ENCODE results near the gene TUBB1. TPM values are rescaled to one million over a fixed set of nuclear protein-coding genes. Genes with fewer than 3 reads are reported as not detected.

Gene TUBB1
- total and polyA plus RNA-seq, 11 donors: 0.07 to 0.64 (median 0.22) TPM; not detected in 1

DNA sequence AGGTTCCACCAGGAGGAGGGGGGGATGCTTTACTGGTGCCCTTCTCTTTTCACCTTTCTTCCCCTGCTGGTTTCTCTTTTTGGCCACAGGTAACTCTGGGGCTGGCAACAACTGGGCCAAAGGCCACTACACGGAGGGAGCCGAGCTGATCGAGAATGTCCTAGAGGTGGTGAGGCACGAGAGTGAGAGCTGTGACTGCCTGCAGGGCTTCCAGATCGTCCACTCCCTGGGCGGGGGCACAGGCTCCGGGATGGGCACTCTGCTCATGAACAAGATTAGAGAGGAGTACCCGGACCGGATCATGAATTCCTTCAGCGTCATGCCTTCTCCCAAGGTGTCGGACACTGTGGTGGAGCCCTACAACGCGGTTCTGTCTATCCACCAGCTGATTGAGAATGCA, 4.4 kb downstream of the TUBB1 start:
- intact Hi-C loops (cut with DNase I): no loop called here
- DNase-seq (no peak), ATAC-seq (peak in 1 of 4 donors; percentile 8)
- Histone ChIP-seq H3K4me1 (peaks cover 0 to 25% (median 13%) of the 10 kb centered on the region in 12 donors), H3K27ac (no peak overlapping the region), H3K9me3 (no peaks in the 10 kb centered on the region), H3K36me3 (peaks cover 0 to 74% (median 63%) of the 10 kb centered on the region in 9 donors), H3K4me3 (no peak overlapping the region), H3K27me3 (no peaks in the 10 kb centered on the region)
- TF ChIP-seq POLR2A (IDR thresholded peaks at IDR 0.05): no peak
- TF ChIP-seq, protein P1, sequence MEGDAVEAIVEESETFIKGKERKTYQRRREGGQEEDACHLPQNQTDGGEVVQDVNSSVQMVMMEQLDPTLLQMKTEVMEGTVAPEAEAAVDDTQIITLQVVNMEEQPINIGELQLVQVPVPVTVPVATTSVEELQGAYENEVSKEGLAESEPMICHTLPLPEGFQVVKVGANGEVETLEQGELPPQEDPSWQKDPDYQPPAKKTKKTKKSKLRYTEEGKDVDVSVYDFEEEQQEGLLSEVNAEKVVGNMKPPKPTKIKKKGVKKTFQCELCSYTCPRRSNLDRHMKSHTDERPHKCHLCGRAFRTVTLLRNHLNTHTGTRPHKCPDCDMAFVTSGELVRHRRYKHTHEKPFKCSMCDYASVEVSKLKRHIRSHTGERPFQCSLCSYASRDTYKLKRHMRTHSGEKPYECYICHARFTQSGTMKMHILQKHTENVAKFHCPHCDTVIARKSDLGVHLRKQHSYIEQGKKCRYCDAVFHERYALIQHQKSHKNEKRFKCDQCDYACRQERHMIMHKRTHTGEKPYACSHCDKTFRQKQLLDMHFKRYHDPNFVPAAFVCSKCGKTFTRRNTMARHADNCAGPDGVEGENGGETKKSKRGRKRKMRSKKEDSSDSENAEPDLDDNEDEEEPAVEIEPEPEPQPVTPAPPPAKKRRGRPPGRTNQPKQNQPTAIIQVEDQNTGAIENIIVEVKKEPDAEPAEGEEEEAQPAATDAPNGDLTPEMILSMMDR (IDR thresholded peaks at IDR 0.05): no peak
- WGBS, 4 donors: 92 to 97% (median 94%) methylated on average over 9 to 13 of the region's 13 CpGs

DNA sequence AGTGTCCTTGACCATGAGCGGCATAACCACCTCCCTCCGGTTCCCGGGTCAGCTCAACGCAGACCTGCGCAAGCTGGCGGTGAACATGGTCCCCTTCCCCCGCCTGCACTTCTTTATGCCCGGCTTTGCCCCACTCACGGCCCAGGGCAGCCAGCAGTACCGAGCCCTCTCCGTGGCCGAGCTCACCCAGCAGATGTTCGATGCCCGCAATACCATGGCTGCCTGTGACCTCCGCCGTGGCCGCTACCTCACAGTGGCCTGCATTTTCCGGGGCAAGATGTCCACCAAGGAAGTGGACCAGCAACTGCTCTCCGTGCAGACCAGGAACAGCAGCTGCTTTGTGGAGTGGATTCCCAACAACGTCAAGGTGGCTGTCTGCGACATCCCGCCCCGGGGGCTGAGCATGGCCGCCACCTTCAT, 4.9 kb downstream of the TUBB1 start:
- Histone ChIP-seq H3K4me3 (no peak overlapping the region), H3K27me3 (no peaks in the 10 kb centered on the region), H3K36me3 (peaks cover 0 to 79% (median 68%) of the 10 kb centered on the region in 9 donors), H3K4me1 (peaks cover 0 to 30% (median 18%) of the 10 kb centered on the region in 12 donors), H3K27ac (no peak overlapping the region), H3K9me3 (no peaks in the 10 kb centered on the region)
- DNase-seq: no peak
- no peak for TF ChIP-seq POLR2A (IDR thresholded peaks at IDR 0.05)
- TF ChIP-seq, protein P1 (IDR thresholded peaks at IDR 0.05): no peak
- ATAC-seq: peak in 1 of 4 donors; percentile 25
- 96 to 97% (median 97%) methylated on average over 19 to 24 of the region's 24 CpGs for WGBS, 4 donors
- intact Hi-C loops (cut with DNase I): no loop called here

DNA sequence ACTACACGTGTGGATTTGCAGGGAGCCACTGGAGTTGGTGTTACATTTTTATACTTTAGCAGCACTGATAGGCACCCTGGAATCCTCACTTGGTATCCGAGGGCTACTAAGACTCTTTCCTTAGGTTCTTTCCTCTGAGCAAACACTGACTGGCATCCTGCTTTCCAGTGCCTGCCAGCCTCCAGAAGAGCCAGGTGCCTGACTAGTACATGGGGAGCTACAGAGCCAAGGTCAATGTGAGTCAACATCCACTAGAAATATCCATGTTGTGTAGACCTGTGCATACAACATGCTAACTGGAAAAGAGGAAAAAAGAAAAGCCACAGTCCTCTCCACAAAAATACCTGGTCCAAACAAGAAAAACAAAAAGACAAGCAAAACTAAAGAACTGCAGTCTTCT, 5.9 kb downstream of the TUBB1 start:
- H3K27ac ChIP-seq: no peak overlapping the region
- ATAC-seq (peak in 2 of 4 donors; percentile 36 to 53), DNase-seq (no peak)
- H3K9me3 ChIP-seq: no peaks in the 10 kb centered on the region
- TF ChIP-seq, protein P1 (IDR thresholded peaks at IDR 0.05): no peak
- TF ChIP-seq POLR2A (IDR thresholded peaks at IDR 0.05): no peak
- intact Hi-C loops (cut with DNase I): loop anchor here in 2 of 10 donors (5.0 kb wide), 1 partner anchor 133 kb away; no protein-coding TSS in a partner anchor
- no peaks in the 10 kb centered on the region for H3K27me3 ChIP-seq
- 28 to 53% (median 40%) methylated on average over 2 of the region's 2 CpGs for WGBS, 4 donors
- peaks cover 0 to 40% (median 28%) of the 10 kb centered on the region in 12 donors for H3K4me1 ChIP-seq
- peaks cover 0 to 89% (median 78%) of the 10 kb centered on the region in 9 donors for H3K36me3 ChIP-seq
- no peak overlapping the region for H3K4me3 ChIP-seq

DNA sequence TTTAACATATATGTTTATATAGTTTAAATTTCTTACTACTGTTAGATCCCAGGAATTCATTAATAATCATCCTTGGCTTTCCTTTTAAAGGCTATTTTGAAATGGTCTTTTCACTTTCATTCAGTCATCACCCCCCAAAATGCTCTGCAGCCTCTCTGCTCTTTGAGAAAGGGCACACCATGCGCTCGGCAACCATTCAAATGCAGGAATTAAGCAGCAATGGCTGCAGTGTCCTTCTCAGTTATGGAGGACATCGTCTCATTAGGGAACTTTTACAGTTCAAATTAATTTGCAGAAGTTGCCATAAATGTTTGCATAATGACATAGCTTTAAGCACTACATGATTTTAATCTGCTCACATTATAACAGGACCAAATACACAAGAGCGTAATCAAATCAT, 6.3 kb downstream of the TUBB1 start:
- peaks cover 0 to 44% (median 32%) of the 10 kb centered on the region in 12 donors for H3K4me1 ChIP-seq
- intact Hi-C loops (cut with DNase I): loop anchor here in 2 of 10 donors (5.0 kb wide), 1 partner anchor 133 kb away; no protein-coding TSS in a partner anchor
- H3K9me3 ChIP-seq: no peaks in the 10 kb centered on the region
- no peak for TF ChIP-seq POLR2A (IDR thresholded peaks at IDR 0.05)
- TF ChIP-seq, protein P1 (IDR thresholded peaks at IDR 0.05): no peak
- H3K36me3 ChIP-seq: peaks cover 0 to 93% (median 82%) of the 10 kb centered on the region in 9 donors
- H3K27me3 ChIP-seq: no peaks in the 10 kb centered on the region
- WGBS, 4 donors: 91 to 94% (median 92%) methylated on average over 4 of the region's 4 CpGs
- ATAC-seq: no peak
- no peak overlapping the region for H3K4me3 ChIP-seq
- no peak overlapping the region for H3K27ac ChIP-seq
- DNase-seq: no peak
